ENCODE data around the gene CASKIN2. TPM values are rescaled to one million over a fixed set of nuclear protein-coding genes. Genes with fewer than 3 reads are reported as not detected.

Gene CASKIN2, protein sequence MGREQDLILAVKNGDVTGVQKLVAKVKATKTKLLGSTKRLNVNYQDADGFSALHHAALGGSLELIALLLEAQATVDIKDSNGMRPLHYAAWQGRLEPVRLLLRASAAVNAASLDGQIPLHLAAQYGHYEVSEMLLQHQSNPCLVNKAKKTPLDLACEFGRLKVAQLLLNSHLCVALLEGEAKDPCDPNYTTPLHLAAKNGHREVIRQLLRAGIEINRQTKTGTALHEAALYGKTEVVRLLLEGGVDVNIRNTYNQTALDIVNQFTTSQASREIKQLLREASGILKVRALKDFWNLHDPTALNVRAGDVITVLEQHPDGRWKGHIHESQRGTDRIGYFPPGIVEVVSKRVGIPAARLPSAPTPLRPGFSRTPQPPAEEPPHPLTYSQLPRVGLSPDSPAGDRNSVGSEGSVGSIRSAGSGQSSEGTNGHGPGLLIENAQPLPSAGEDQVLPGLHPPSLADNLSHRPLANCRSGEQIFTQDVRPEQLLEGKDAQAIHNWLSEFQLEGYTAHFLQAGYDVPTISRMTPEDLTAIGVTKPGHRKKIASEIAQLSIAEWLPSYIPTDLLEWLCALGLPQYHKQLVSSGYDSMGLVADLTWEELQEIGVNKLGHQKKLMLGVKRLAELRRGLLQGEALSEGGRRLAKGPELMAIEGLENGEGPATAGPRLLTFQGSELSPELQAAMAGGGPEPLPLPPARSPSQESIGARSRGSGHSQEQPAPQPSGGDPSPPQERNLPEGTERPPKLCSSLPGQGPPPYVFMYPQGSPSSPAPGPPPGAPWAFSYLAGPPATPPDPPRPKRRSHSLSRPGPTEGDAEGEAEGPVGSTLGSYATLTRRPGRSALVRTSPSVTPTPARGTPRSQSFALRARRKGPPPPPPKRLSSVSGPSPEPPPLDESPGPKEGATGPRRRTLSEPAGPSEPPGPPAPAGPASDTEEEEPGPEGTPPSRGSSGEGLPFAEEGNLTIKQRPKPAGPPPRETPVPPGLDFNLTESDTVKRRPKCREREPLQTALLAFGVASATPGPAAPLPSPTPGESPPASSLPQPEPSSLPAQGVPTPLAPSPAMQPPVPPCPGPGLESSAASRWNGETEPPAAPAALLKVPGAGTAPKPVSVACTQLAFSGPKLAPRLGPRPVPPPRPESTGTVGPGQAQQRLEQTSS (N-terminal part only)
- 47.8 TPM for total RNA-seq (ENCODE audit: unreplicated experiment)
- long read RNA-seq, partial matches to known transcripts = 2 of 2 reads
- long read RNA-seq, other reads (novel, unspliced or antisense) = 0 of 2 reads

DNA sequence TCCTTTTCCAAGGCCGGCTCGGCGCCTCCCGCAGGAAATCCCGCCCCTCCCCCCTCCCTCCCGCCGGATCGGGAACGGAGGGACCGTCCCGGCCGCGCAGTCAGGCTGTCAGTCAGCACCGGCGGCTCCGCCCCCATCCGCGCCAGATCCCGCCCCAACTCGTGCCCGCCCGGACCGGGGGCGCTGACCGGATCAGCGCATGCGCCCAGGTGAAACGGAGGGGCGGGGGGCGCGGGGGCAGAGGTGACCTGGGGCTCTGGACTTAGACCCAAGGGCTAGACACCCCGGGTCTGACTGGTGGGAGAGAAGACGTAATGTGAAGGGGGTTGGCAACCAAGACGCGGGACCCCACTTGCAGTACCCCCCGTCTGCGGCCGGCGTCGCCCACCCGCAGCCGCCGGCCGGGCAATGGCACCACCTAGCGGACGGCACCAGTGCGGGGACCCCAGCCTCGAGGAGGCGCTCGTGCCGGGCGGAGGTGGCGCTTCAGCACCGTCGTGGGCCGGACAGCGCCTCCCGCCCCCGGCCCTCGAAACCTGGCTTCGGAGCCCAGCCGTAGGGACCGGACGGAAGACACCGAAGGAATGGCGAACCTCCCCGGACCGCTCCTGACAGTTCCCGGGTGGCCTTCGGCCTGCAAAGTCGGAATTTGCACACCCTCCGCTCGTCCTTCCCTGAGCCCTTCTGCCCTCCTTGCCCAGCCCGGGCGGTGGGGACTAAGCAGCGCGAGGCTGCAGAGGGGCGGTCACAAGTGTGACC is at the start of gene CASKIN2:
Gene CASKIN2 (minus strand): TSS at position 42 of the 759 bp plus-strand sequence. CDS start 1,733 bp downstream, outside the sequence.
- peak; percentile 98 for DNase-seq (ENCODE audit: low spot score)
- TF ChIP-seq, protein P1, sequence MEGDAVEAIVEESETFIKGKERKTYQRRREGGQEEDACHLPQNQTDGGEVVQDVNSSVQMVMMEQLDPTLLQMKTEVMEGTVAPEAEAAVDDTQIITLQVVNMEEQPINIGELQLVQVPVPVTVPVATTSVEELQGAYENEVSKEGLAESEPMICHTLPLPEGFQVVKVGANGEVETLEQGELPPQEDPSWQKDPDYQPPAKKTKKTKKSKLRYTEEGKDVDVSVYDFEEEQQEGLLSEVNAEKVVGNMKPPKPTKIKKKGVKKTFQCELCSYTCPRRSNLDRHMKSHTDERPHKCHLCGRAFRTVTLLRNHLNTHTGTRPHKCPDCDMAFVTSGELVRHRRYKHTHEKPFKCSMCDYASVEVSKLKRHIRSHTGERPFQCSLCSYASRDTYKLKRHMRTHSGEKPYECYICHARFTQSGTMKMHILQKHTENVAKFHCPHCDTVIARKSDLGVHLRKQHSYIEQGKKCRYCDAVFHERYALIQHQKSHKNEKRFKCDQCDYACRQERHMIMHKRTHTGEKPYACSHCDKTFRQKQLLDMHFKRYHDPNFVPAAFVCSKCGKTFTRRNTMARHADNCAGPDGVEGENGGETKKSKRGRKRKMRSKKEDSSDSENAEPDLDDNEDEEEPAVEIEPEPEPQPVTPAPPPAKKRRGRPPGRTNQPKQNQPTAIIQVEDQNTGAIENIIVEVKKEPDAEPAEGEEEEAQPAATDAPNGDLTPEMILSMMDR (IDR thresholded peaks at IDR 0.05; ENCODE audit: unreplicated experiment) = peak; percentile 97
- Mint-ChIP-seq H3K9me3 (ENCODE audit: unreplicated experiment) (no peaks in the 10 kb centered on the region), H3K4me1 (ENCODE audit: unreplicated experiment) (peaks cover 25% of the 10 kb centered on the region), H3K4me3 (ENCODE audit: unreplicated experiment) (peak within 1 kb of the TSS; percentile 90), H3K27me3 (ENCODE audit: unreplicated experiment) (peaks cover 8% of the 10 kb centered on the region), H3K36me3 (ENCODE audit: low read depth, unreplicated experiment) (peaks cover 11% of the 10 kb centered on the region), H3K27ac (ENCODE audit: unreplicated experiment) (no peak within 1 kb of the TSS)

DNA sequence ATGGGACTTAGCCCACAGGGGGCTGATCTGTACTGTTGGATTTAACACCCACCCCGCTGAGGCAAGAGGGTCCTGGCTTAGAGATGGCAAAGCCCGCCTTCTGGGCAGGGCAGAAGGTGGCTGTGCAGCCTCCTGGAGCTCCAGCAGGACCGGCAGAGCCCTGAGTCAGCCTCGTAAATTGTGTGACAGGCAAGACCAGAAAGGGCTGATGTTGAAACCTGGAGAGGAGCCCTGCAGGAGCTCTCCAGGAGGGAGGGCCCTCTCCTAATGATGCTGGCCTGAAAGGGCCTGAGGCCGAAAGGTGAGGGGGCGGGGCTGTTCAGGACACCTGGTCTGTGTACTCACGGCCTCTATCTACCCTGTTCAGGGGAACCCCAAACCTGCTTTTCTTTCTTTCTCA is 49.7 kb upstream of the CASKIN2 start:
- DNase-seq (ENCODE audit: low spot score) = no peak
- Mint-ChIP-seq H3K27me3 (ENCODE audit: unreplicated experiment) (peaks cover 9% of the 10 kb centered on the region), H3K4me3 (ENCODE audit: unreplicated experiment) (no peak overlapping the region), H3K36me3 (ENCODE audit: low read depth, unreplicated experiment) (peaks cover 10% of the 10 kb centered on the region), H3K9me3 (ENCODE audit: unreplicated experiment) (no peaks in the 10 kb centered on the region), H3K27ac (ENCODE audit: unreplicated experiment) (no peak overlapping the region), H3K4me1 (ENCODE audit: unreplicated experiment) (no peaks in the 10 kb centered on the region)
- TF ChIP-seq, protein P1 (IDR thresholded peaks at IDR 0.05; ENCODE audit: unreplicated experiment) = no peak

DNA sequence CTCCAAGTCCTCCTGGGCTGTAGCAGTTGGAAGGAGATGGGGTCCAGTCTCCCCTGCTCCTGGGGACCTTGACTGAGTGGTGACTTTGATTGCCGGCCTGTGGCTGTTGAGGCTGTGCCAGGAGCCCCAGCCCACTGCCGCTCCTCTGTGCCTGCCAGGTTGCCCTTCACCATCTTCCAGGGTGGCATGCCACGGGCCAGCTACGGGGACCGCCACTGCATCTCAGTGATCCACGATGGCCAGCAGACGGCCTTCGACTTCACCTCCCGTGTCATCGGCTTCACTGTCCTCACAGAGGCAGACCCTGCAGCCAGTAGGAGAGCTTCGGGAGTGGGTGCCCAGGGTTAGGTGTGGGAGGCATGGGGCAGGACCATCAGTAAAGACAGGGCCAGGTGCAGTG is 48.9 kb upstream of the CASKIN2 start:
- TF ChIP-seq, protein P1 (IDR thresholded peaks at IDR 0.05; ENCODE audit: unreplicated experiment) = no peak
- Mint-ChIP-seq H3K27me3 (ENCODE audit: unreplicated experiment) (peaks cover 5% of the 10 kb centered on the region), H3K4me3 (ENCODE audit: unreplicated experiment) (no peak overlapping the region), H3K36me3 (ENCODE audit: low read depth, unreplicated experiment) (peaks cover 10% of the 10 kb centered on the region), H3K27ac (ENCODE audit: unreplicated experiment) (no peak overlapping the region), H3K4me1 (ENCODE audit: unreplicated experiment) (no peaks in the 10 kb centered on the region), H3K9me3 (ENCODE audit: unreplicated experiment) (no peaks in the 10 kb centered on the region)
- DNase-seq (ENCODE audit: low spot score) = no peak

DNA sequence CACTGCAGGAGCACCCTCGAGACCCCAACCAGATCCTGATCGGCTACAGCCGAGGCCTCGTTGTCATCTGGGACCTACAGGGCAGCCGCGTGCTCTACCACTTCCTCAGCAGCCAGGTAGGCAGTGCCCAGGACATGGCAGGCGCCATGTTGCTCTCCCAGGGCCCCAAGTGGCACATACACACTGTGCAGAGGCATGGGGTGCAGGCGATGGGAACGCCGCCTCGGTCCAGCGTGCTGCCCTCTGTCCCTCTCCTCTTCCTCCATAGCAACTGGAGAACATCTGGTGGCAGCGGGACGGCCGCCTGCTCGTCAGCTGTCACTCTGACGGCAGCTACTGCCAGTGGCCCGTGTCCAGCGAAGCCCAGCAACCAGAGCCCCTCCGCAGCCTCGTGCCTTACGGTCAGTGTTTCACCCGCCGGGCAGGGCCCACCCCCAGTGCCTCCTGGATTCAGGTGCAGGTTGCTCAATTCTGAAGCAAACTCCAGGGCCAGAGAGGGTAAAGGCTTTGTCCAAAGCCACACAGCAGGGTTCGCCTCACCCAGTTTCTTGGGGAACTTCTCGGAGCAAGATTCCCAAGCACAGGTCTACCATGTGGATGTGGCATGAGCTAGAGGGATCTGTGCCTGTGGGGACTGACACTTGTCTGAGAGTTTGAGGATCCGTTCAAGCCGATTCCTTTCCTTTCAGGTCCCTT is 47.9 kb upstream of the CASKIN2 start:
- Mint-ChIP-seq H3K36me3 (ENCODE audit: low read depth, unreplicated experiment) (peaks cover 10% of the 10 kb centered on the region), H3K27ac (ENCODE audit: unreplicated experiment) (no peak overlapping the region), H3K4me3 (ENCODE audit: unreplicated experiment) (no peak overlapping the region), H3K4me1 (ENCODE audit: unreplicated experiment) (no peaks in the 10 kb centered on the region), H3K9me3 (ENCODE audit: unreplicated experiment) (no peaks in the 10 kb centered on the region), H3K27me3 (ENCODE audit: unreplicated experiment) (peaks cover 4% of the 10 kb centered on the region)
- TF ChIP-seq, protein P1 (IDR thresholded peaks at IDR 0.05; ENCODE audit: unreplicated experiment) = no peak
- DNase-seq (ENCODE audit: low spot score) = no peak
